Neural cell (in vitro differentiated cells): ENCODE measurements around the gene LRR1. TPM values are rescaled to one million over a fixed set of nuclear protein-coding genes. Genes with fewer than 3 reads are reported as not detected.

Experiments
- H2AFZ ChIP-seq: fragments of 200-600, 300-800 bp; sonication (generic), shearing (Covaris generic); 2 replicates; pipeline ENCODE4 v1.6.0; 2014; ENCODE audit warnings: low read depth, mild to moderate bottlenecking, antibody characterized with exemption, low read length, moderate library complexity
- H3F3A ChIP-seq: fragments of 200-600 bp; shearing (Covaris generic); 2 replicates; pipeline ENCODE4 v1.6.1; 2016; ENCODE audit warnings: mild to moderate bottlenecking, moderate library complexity, mixed read lengths, antibody characterized with exemption, low read length; ENCODE audit not compliant: insufficient read depth, poor library complexity, severe bottlenecking
- H3K27ac ChIP-seq: fragments of 200-600, 300-800 bp; sonication (generic), shearing (Covaris generic); 2 replicates; pipeline ENCODE4 v1.5.1; 2014; ENCODE audit warnings: mild to moderate bottlenecking, low read length, moderate library complexity
- H3K27me3 ChIP-seq: fragments of 300-800, 200-600 bp; sonication (generic), shearing (Covaris generic); 2 replicates; pipeline ENCODE4 v1.6.0; 2014; ENCODE audit warnings: mild to moderate bottlenecking, low read depth, low read length, moderate library complexity; ENCODE audit not compliant: insufficient read depth
- H3K36me3 ChIP-seq: fragments of 300-800, 200-600 bp; sonication (generic), shearing (Covaris generic); 2 replicates; pipeline ENCODE4 v1.5.1; 2014; ENCODE audit warnings: mild to moderate bottlenecking, antibody characterized with exemption, low read length, moderate library complexity; ENCODE audit not compliant: insufficient read depth
- H3K4me2 ChIP-seq: fragments of 300-800, 200-600 bp; sonication (generic), shearing (Covaris generic); 2 replicates; pipeline ENCODE4 v1.6.0; 2014; ENCODE audit warnings: mild to moderate bottlenecking, low read length
- H3K4me3 ChIP-seq: fragments of 300-800, 200-600 bp; sonication (generic), shearing (Covaris generic); 2 replicates; pipeline ENCODE4 v1.5.1; 2014; ENCODE audit warnings: mild to moderate bottlenecking, low read length, moderate library complexity
- H3K79me2 ChIP-seq: fragments of 200-600 bp; shearing (Covaris generic); replicated peaks from 2 replicates; pipeline ENCODE4 v1.6.0; 2014; ENCODE audit warnings: mild to moderate bottlenecking, low read length, moderate library complexity; ENCODE audit not compliant: insufficient read depth
- H3K9ac ChIP-seq: fragments of 300-800, 200-600 bp; sonication (generic), shearing (Covaris generic); 2 replicates; pipeline ENCODE4 v1.6.1; 2016; ENCODE audit warnings: mild to moderate bottlenecking, low read length, mixed read lengths
- H3K9me2 ChIP-seq: fragments of 200-600 bp; shearing (Covaris generic); 2 replicates; pipeline ENCODE4 v1.6.1; 2016; ENCODE audit warnings: mild to moderate bottlenecking, low read length, mixed read lengths; ENCODE audit not compliant: insufficient read depth
- H3K9me3 ChIP-seq: fragments of 200-600, 300-800 bp; sonication (generic), shearing (Covaris generic); 2 replicates; pipeline ENCODE4 v1.6.1; 2016; ENCODE audit warnings: mild to moderate bottlenecking, mixed run types, low read length, moderate library complexity, mixed read lengths
- H4K20me1 ChIP-seq: fragments of 200-600 bp; shearing (Covaris generic); 2 replicates; pipeline ENCODE4 v1.6.1; 2016; ENCODE audit warnings: mild to moderate bottlenecking, mixed run types; ENCODE audit not compliant: insufficient read depth
- CTCF ChIP-seq: fragments of 450-650 bp; IDR thresholded peaks from 2 replicates; pipeline ENCODE4 v1.5.1; 2014; ENCODE audit warnings: antibody characterized with exemption, mild to moderate bottlenecking, moderate library complexity; ENCODE audit not compliant: poor library complexity, severe bottlenecking
- EP300 ChIP-seq: fragments of 450-650 bp; conservative IDR thresholded peaks from 2 replicates; pipeline ENCODE4 v1.6.1; 2014; ENCODE audit warnings: antibody characterized with exemption, mild to moderate bottlenecking, moderate library complexity; ENCODE audit not compliant: poor library complexity, severe bottlenecking
- EZH2 ChIP-seq: fragments of 200-600, 300-800 bp; shearing (Covaris generic), sonication (generic); IDR thresholded peaks from 2 replicates; pipeline ENCODE4 v1.6.1; 2014; ENCODE audit warnings: antibody characterized with exemption, low read length, borderline replicate concordance, mild to moderate bottlenecking; ENCODE audit not compliant: insufficient read depth, poor library complexity, severe bottlenecking
- MXI1 ChIP-seq: fragments of 450-650 bp; conservative IDR thresholded peaks from 2 replicates; pipeline ENCODE4 v1.6.1; 2014; ENCODE audit warnings: antibody characterized with exemption, mild to moderate bottlenecking; ENCODE audit not compliant: poor library complexity, severe bottlenecking
- POLR2AphosphoS5 ChIP-seq: IDR thresholded peaks from 2 replicates; pipeline ENCODE4 v1.6.1; 2012
- RAD21 ChIP-seq: fragments of 450-650 bp; conservative IDR thresholded peaks from 2 replicates; pipeline ENCODE4 v1.6.1; 2014; ENCODE audit warnings: antibody characterized with exemption, mild to moderate bottlenecking, moderate library complexity
- REST ChIP-seq: IDR thresholded peaks from 2 replicates; pipeline ENCODE4 v1.6.1; 2012; ENCODE audit warnings: borderline replicate concordance
- SMC3 ChIP-seq: fragments of 450-650 bp; conservative IDR thresholded peaks from 2 replicates; pipeline ENCODE4 v1.6.1; 2014; ENCODE audit warnings: antibody characterized with exemption, mild to moderate bottlenecking, moderate library complexity; ENCODE audit not compliant: poor library complexity
- TAF1 ChIP-seq: IDR thresholded peaks from 2 replicates; pipeline ENCODE4 v1.6.1; 2012; ENCODE audit warnings: low read depth
- polyA plus RNA-seq: library from polyadenylated mRNA; depleted of rRNA; stranded (reverse); fragments of >200 nt; gene quantifications from 2 replicates; pipeline ENCODE4 v1.2.3, GENCODE V29; 2014

The LRR1 gene
- polyA plus RNA-seq, 1 donor from 2014 or later: 4.4 TPM

- no peak overlapping the region for H3K27ac ChIP-seq
- H3K9me3 ChIP-seq: no peaks in the 10 kb centered on the region
- TF ChIP-seq MXI1: no peak
- TF ChIP-seq REST: no peak
- TF ChIP-seq EP300: no peak
- TF ChIP-seq CTCF: no peak
- no peak for TF ChIP-seq POLR2AphosphoS5
- no peak for TF ChIP-seq RAD21
- no peaks in the 10 kb centered on the region for H3K27me3 ChIP-seq
- no peaks in the 10 kb centered on the region for H4K20me1 ChIP-seq
- H3K9me2 ChIP-seq: no peaks in the 10 kb centered on the region
- no peaks in the 10 kb centered on the region for H3F3A ChIP-seq
- H3K9ac ChIP-seq: no peak overlapping the region
- no peak overlapping the region for H3K4me2 ChIP-seq
- H3K4me3 ChIP-seq: no peak overlapping the region
- H3K36me3 ChIP-seq: no peaks in the 10 kb centered on the region
- no peak overlapping the region for H2AFZ ChIP-seq
- peaks cover 21% of the 10 kb centered on the region for H3K79me2 ChIP-seq
Observed at GRCh38 chr14:49637534-49638078, 38.9 kb downstream of the LRR1 start.

- H3K9ac ChIP-seq: no peak overlapping the region
- TF ChIP-seq SMC3 (no peak), TAF1 (no peak), MXI1 (no peak), REST (no peak), EP300 (no peak), EZH2 (no peak), RAD21 (no peak), CTCF (no peak), POLR2AphosphoS5 (no peak)
- H4K20me1 ChIP-seq: no peaks in the 10 kb centered on the region
- no peaks in the 10 kb centered on the region for H3K9me2 ChIP-seq
- no peak overlapping the region for H3K27ac ChIP-seq
- H3K36me3 ChIP-seq: no peaks in the 10 kb centered on the region
- no peak overlapping the region for H3K4me2 ChIP-seq
- H3K4me3 ChIP-seq: no peak overlapping the region
- no peaks in the 10 kb centered on the region for H3K27me3 ChIP-seq
- H2AFZ ChIP-seq: no peak overlapping the region
- H3K79me2 ChIP-seq: peaks cover 21% of the 10 kb centered on the region
- H3F3A ChIP-seq: no peaks in the 10 kb centered on the region
- no peaks in the 10 kb centered on the region for H3K9me3 ChIP-seq
Observed at GRCh38 chr14:49640540-49641417, 42.0 kb downstream of the LRR1 start.
